B cell (primary cell): ENCODE results near the gene CD8A. TPM values are rescaled to one million over a fixed set of nuclear protein-coding genes. Genes with fewer than 3 reads are reported as not detected.

ENCODE experiments used
- ATAC-seq: fragments of 200-7000 bp; cut with Tn5 transposase; one replicate; pipeline ENCODE4 v1.10.0; 2021; ENCODE audit warnings: low read depth, mild to moderate bottlenecking, moderate number of reproducible peaks, moderate library complexity
- CTCF ChIA-PET: fragments of 350-600 bp; sonication (Branson Sonifier 250); formaldehyde crosslinking; loops from one replicate; lab custom pipeline; 2021; ENCODE audit warnings: antibody characterized with exemption, inconsistent platforms; lab: Charles Lee
- POLR2A ChIA-PET: fragments of 350-600 bp; sonication (Branson Sonifier 250); formaldehyde crosslinking; loops from one replicate; lab custom pipeline; 2021; ENCODE audit warnings: antibody characterized with exemption; lab: Charles Lee
- DNase-seq: peaks from one replicate; pipeline ENCODE4 v3.0.0; 2013
- H2AFZ ChIP-seq: 2 replicates; pipeline ENCODE4 v1.6.1; 2012; ENCODE audit warnings: mild to moderate bottlenecking, low read depth, low read length; ENCODE audit not compliant: insufficient read depth, poor library complexity, severe bottlenecking
- H3K27ac ChIP-seq, 2 donors: 1 replicate in 1 of 2; 2 replicates in 1 of 2; pipeline ENCODE4 v1.5.1; 2012 to 2013; ENCODE audit warnings: low read length in 2 of 2, mild to moderate bottlenecking in 2 of 2, moderate library complexity in 1 of 2
- H3K27me3 ChIP-seq, 4 experiments: fragments of 200-600 bp in 1 of 4; sonication (generic) in 1 of 4; replicated peaks in 1 of 4; 1 replicate in 2 of 4; 2 replicates in 2 of 4; pipeline versions ENCODE4 v1.6.1 to v1.7.0; 2013 to 2016; ENCODE audit warnings: low read length in 3 of 4, mild to moderate bottlenecking in 2 of 4, mixed read lengths in 1 of 4, moderate library complexity in 1 of 4; ENCODE audit not compliant: insufficient read depth in 4 of 4, control insufficient read depth in 3 of 4; ENCODE audit errors: control extremely low read depth in 1 of 4
- H3K36me3 ChIP-seq, 2 experiments: replicated peaks in 1 of 2; 1 replicate in 1 of 2; 2 replicates in 1 of 2; pipeline versions ENCODE4 v1.6.1 to v1.7.1; 2013; ENCODE audit warnings: low read length in 1 of 2; ENCODE audit not compliant: insufficient read depth in 2 of 2, control insufficient read depth in 1 of 2; ENCODE audit errors: control extremely low read depth in 1 of 2, extremely low read depth in 1 of 2
- H3K4me1 ChIP-seq, 2 donors: fragments of 200-600 bp in 1 of 2; sonication (generic) in 1 of 2; 1 replicate in 1 of 2; 2 replicates in 1 of 2; pipeline versions ENCODE4 v1.5.1 to v1.6.1; 2013 to 2017; ENCODE audit warnings: low read length in 2 of 2; ENCODE audit not compliant: control insufficient read depth in 2 of 2, insufficient read depth in 2 of 2
- H3K4me2 ChIP-seq: replicated peaks from 2 replicates; pipeline ENCODE3; 2012; ENCODE audit warnings: mild to moderate bottlenecking, low read depth, low read length; ENCODE audit not compliant: poor library complexity, severe bottlenecking
- H3K4me3 ChIP-seq, 5 experiments: fragments of 200-600 bp in 1 of 5; sonication (generic) in 1 of 5; 1 replicate in 3 of 5; 2 replicates in 2 of 5; pipeline versions ENCODE4 v1.5.1 to v1.7.0; 2011 to 2016; ENCODE audit warnings: low read length in 4 of 5, mild to moderate bottlenecking in 4 of 5, low read depth in 2 of 5, control low read depth in 1 of 5, moderate library complexity in 1 of 5; ENCODE audit not compliant: insufficient read depth in 1 of 5; ENCODE audit errors: control extremely low read depth in 1 of 5, extremely low read depth in 1 of 5
- H3K79me2 ChIP-seq: fragments of 200-600 bp; sonication (generic); one replicate; pipeline ENCODE4 v1.6.0; 2016; ENCODE audit warnings: low read length; ENCODE audit not compliant: control insufficient read depth, insufficient read depth
- H3K9ac ChIP-seq: fragments of 200-600 bp; sonication (generic); 2 replicates; pipeline ENCODE4 v1.6.1; 2017; ENCODE audit warnings: mild to moderate bottlenecking, low read length, moderate library complexity
- H3K9me3 ChIP-seq, 3 donors: one replicate each; pipeline versions ENCODE4 v1.6.1 to v1.7.1; 2013; ENCODE audit warnings: low read length in 2 of 3; ENCODE audit not compliant: control insufficient read depth in 2 of 3, insufficient read depth in 1 of 3; ENCODE audit errors: control extremely low read depth in 1 of 3
- H4K20me1 ChIP-seq: 2 replicates; pipeline ENCODE4 v1.6.0; 2012; ENCODE audit warnings: mild to moderate bottlenecking, low read length; ENCODE audit not compliant: insufficient read depth, control insufficient read depth, poor library complexity, severe bottlenecking
- H3K27ac Mint-ChIP-seq: one replicate; pipeline ENCODE4 v1.8.0; 2021; ENCODE audit warnings: mixed read lengths
- H3K27me3 Mint-ChIP-seq: one replicate; pipeline ENCODE4 v1.8.0; 2021; ENCODE audit warnings: mixed read lengths
- H3K4me1 Mint-ChIP-seq: one replicate; pipeline ENCODE4 v1.8.0; 2021; ENCODE audit warnings: mixed read lengths
- H3K4me3 Mint-ChIP-seq: one replicate; pipeline ENCODE4 v1.8.0; 2021; ENCODE audit warnings: mixed read lengths
- H3K9me3 Mint-ChIP-seq: one replicate; pipeline ENCODE4 v1.8.0; 2022; ENCODE audit warnings: mixed read lengths; ENCODE audit not compliant: insufficient read depth
- EZH2 ChIP-seq: IDR thresholded peaks from 2 replicates; pipeline ENCODE4 v1.6.1; 2012; ENCODE audit warnings: borderline replicate concordance, low read depth, mild to moderate bottlenecking, moderate library complexity, low read length; ENCODE audit not compliant: insufficient read depth, poor library complexity, severe bottlenecking
- WGBS: methylation state at CpG from one replicate; pipeline ENCODE4 v1.1.5; 2013; ENCODE audit warnings: missing lambda C conversion rate; ENCODE audit not compliant: insufficient coverage; 5-methylcytosine and 5-hydroxymethylcytosine counted together
- intact Hi-C: fragments of 100-400 bp; cut with micrococcal nuclease; formaldehyde crosslinking; loops from one replicate; pipeline ENCODE4 v1.10.0; 2022
- polyA plus RNA-seq: library from polyadenylated mRNA; depleted of rRNA; stranded (reverse); fragments of >200 nt; gene quantifications from 2 replicates; pipeline ENCODE4 v1.2.3, GENCODE V29; 2012
- total RNA-seq, 2 donors: library from RNA; stranded (reverse); fragments of 120-200 nt in 1 of 2; gene quantifications; 1 replicate in 1 of 2; 2 replicates in 1 of 2; pipeline versions ENCODE4 v1.2.3 to v1.2.4, GENCODE V29; 2013 to 2022
- TF ChIP-seq, protein P1 (sequence below): fragments of 200-600 bp; IDR thresholded peaks from one replicate; pipeline ENCODE4 v1.8.0; 2022; ENCODE audit warnings: antibody characterized with exemption, mild to moderate bottlenecking

CD8A gene
- total and polyA plus RNA-seq, 2 donors (not counting 1 experiment from before 2014, with no cell fraction given): 0.49 to 0.76 TPM

DNA sequence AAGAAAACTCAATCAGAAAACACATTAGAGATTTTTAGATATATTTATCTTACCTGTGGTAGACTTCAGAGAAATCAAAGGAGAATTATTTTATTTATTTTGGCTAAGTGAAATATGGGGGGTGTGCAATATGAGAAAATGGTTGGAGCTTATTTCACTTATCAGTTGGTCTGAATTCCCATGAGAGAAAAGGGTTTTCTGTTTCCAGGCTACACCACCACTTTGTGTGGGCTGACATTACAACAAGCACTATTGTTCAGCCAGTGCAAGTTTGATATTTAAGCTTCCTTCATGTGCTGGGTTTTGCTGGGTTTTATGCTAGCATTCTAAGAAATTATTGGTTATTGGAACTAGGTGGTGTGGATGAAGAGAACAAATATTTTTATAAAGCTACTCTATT lies 37.1 kb downstream of the CD8A start:
- Histone ChIP-seq H3K9me3 (peaks cover 0 to 7% (median 3%) of the 10 kb centered on the region in 3 donors), H3K4me1 (no peaks in the 10 kb centered on the region), H4K20me1 (peaks cover 21% of the 10 kb centered on the region), H3K79me2 (peaks cover 75% of the 10 kb centered on the region), H3K4me3 (no peak overlapping the region), H3K27me3 (no peaks in the 10 kb centered on the region), H3K36me3 (peaks cover 5 to 63% of the 10 kb centered on the region in 2 experiments), H3K4me2 (no peak overlapping the region), H2AFZ (no peak overlapping the region), H3K9ac (no peak overlapping the region), H3K27ac (no peak overlapping the region)
- peaks cover 18% of the 10 kb centered on the region for H3K4me1 Mint-ChIP-seq
- DNase-seq (no peak), ATAC-seq (no peak)
- no peak overlapping the region for H3K4me3 Mint-ChIP-seq
- POLR2A ChIA-PET: no interaction called here
- H3K9me3 Mint-ChIP-seq: peaks cover 5% of the 10 kb centered on the region
- CTCF ChIA-PET: interaction anchor here (1.6 to 2.3 kb wide), 2 partner anchors 11 to 13 kb away, joined by 4 to 12 read pairs; no protein-coding TSS in a partner anchor
- no peak overlapping the region for H3K27ac Mint-ChIP-seq
- intact Hi-C loops: no loop called here
- H3K27me3 Mint-ChIP-seq: no peaks in the 10 kb centered on the region
- TF ChIP-seq, protein P1, sequence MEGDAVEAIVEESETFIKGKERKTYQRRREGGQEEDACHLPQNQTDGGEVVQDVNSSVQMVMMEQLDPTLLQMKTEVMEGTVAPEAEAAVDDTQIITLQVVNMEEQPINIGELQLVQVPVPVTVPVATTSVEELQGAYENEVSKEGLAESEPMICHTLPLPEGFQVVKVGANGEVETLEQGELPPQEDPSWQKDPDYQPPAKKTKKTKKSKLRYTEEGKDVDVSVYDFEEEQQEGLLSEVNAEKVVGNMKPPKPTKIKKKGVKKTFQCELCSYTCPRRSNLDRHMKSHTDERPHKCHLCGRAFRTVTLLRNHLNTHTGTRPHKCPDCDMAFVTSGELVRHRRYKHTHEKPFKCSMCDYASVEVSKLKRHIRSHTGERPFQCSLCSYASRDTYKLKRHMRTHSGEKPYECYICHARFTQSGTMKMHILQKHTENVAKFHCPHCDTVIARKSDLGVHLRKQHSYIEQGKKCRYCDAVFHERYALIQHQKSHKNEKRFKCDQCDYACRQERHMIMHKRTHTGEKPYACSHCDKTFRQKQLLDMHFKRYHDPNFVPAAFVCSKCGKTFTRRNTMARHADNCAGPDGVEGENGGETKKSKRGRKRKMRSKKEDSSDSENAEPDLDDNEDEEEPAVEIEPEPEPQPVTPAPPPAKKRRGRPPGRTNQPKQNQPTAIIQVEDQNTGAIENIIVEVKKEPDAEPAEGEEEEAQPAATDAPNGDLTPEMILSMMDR: no peak

DNA sequence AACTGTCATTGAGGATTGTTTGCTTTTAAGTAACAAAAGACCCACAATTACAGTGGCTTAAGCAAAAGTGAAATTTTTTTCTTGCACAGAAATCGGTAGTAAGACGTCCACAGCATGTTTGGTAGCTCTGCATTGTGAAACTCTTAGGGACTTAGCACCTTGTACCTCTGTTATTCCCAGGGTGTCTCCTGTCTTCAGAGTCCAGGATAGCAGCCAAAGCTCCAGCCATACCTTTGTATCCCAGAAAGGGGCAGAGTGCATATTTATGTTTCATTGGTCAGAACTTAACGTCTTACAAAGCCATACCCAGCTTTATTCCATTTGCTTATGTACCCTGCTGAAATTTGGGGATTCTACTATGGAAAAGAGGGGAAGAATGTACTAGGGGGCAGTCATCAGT lies 37.8 kb downstream of the CD8A start:
- Histone ChIP-seq H4K20me1 (peaks cover 19% of the 10 kb centered on the region), H3K27ac (no peak overlapping the region), H3K36me3 (peaks cover 5 to 58% of the 10 kb centered on the region in 2 experiments), H3K9ac (no peak overlapping the region), H2AFZ (no peak overlapping the region), H3K9me3 (peaks cover 0 to 7% (median 3%) of the 10 kb centered on the region in 3 donors), H3K4me2 (no peak overlapping the region), H3K79me2 (peaks cover 82% of the 10 kb centered on the region), H3K4me1 (peaks cover 2 to 4% of the 10 kb centered on the region in 2 donors), H3K4me3 (no peak overlapping the region), H3K27me3 (no peaks in the 10 kb centered on the region)
- TF ChIP-seq, protein P1: no peak
- TF ChIP-seq EZH2: no peak
- ATAC-seq (no peak), DNase-seq (no peak)
- CTCF ChIA-PET: interaction anchor here (1.6 to 2.3 kb wide), 2 partner anchors 12 to 13 kb away, joined by 4 to 12 read pairs; no protein-coding TSS in a partner anchor
- H3K4me1 Mint-ChIP-seq: peaks cover 21% of the 10 kb centered on the region
- H3K27me3 Mint-ChIP-seq: no peaks in the 10 kb centered on the region
- POLR2A ChIA-PET: no interaction called here
- no peak overlapping the region for H3K27ac Mint-ChIP-seq
- intact Hi-C loops: no loop called here
- peaks cover 5% of the 10 kb centered on the region for H3K9me3 Mint-ChIP-seq
- 92% methylated on average over 2 of the region's 3 CpGs for WGBS
- H3K4me3 Mint-ChIP-seq: no peak overlapping the region
